GM12874 (cell line): ENCODE data around the gene SLC4A1.

Experiments
- CTCF ChIP-seq: IDR thresholded peaks from 2 replicates; pipeline ENCODE4 v1.5.1; 2011; ENCODE audit warnings: low read depth, mild to moderate bottlenecking, control low read depth, low read length, moderate library complexity; ENCODE audit not compliant: insufficient read depth

Gene SLC4A1

DNA sequence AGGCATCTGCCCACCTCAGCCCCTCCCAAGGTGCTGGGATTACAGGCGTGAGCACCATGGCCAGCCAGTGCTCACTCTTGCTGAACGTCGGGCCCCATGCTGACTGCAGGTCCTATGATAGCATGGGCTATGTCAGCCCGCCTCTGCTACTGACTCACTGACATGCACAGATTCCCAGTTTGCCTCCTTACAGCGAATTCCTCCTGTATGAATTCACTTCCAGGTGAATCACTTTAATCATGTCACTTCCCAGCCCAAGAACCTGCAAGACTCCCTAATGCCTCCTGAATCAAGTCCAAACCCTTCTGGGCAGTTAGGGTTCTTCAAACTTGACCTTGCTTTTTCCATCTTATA lies 32.4 kb downstream of the SLC4A1 start:
- no peak for TF ChIP-seq CTCF

DNA sequence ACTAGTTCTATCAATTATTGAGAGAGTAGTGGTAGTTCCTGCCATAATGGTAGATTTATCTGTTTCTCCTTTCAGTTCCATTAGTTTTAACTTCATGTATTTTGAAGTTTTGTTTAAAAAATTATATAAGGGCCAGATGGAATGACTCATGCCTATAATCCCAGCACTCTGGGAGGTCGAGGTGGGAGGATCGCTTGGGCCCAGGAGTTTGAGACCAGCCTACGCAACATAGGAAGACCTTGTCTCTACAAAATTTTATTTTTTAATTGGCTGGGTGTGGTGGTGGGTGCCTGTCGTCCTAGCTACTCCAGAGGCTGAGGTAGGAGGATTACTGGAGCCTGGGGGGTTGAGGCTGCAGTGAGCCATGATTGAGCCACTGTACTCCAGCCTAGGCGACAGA lies 34.4 kb downstream of the SLC4A1 start:
- no peak for TF ChIP-seq CTCF

DNA sequence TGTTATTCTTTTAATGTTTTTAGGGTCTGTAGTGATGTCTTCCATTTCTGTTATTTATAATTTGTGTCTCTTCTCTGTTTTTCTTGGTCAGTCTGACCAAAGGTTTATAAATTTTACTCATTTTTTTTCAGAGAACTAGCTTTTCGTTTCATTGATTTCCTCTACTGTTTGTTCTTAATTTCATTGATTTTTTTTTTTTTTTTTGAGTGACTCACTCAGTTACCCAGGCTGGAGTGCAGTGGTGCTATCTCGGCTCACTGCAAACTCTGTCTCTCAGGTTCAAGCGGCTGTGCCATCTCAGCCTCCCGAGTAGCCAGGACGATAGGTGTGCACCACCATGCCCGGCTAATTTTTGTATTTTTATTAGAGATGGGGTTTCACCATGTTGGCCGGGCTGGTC lies 35.9 kb downstream of the SLC4A1 start:
- no peak for TF ChIP-seq CTCF

- no peak for TF ChIP-seq CTCF
Measured at GRCh38 chr17:44230140-44230539, 37.8 kb downstream of the SLC4A1 start.

- no peak for TF ChIP-seq CTCF
Measured at GRCh38 chr17:44229090-44229489, 38.8 kb downstream of the SLC4A1 start.

GRCh38 chr17:44223541-44224071 lies 44.3 kb downstream of the SLC4A1 start:
- no peak for TF ChIP-seq CTCF

DNA sequence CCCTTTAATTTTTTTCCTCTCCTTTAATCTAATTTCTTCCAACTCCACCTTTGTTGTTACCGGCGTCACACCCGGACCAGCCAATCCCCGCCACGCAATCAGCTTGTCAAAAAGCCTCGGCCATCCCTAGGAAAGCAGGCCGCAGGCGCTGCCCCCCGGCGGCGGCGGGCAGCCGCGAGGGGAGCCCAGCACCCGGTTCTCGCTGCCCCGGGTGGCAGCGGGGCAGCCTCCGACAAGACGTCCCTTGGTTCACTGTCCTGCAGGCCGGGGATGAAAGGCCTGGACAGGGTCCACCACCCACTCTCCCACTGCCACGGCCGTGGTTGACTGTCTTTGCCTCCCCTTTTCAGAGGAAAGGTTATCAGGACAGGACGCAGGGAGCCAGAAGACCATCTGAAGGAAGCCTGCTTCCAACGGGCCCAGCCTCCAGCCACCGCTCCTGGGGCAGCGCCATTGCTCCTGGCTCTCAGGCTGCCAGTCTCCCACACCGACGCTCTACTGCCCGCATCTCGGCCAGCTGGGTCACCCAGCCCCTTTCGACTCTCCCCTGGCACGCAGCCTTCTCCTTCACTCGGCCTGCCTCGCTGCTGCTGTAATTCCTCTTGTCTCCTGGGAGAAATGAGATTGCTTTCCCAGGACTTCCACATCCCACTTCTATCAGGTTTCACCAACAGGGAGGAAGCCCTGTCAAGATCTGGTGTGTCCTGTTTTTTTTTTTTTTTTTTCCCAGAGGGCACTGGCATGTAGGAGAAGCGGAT lies 45.6 kb downstream of the SLC4A1 start:
- TF ChIP-seq CTCF: peak; percentile 26; the same call in 1 of the 2 replicates
